Fibroblast of the aortic adventitia (primary cell): ENCODE data around the gene FER. TPM values are rescaled to one million over a fixed set of nuclear protein-coding genes. Genes with fewer than 3 reads are reported as not detected.

Source experiments
- DNase-seq: peaks from one replicate; pipeline ENCODE4 v3.0.0-alpha.2; 2010; ENCODE audit warnings: low read depth
- H3K4me3 ChIP-seq: 2 replicates; pipeline ENCODE4 v1.5.1; 2011; ENCODE audit warnings: low read depth, mild to moderate bottlenecking, control low read depth, low read length, moderate library complexity
- total RNA-seq: library from RNA; depleted of rRNA; stranded (reverse); fragments of >200 nt; gene quantifications from 2 replicates; pipeline ENCODE4 v1.2.3, GENCODE V29; 2012; ENCODE audit warnings: low replicate concordance
- TF ChIP-seq, protein P1 (sequence below): IDR thresholded peaks from 2 replicates; pipeline ENCODE4 v1.5.1; 2011; ENCODE audit warnings: mild to moderate bottlenecking, low read length, control low read depth, inconsistent platforms; ENCODE audit not compliant: insufficient read depth

The FER gene
- total RNA-seq, 1 donor, result 41.5 TPM

DNA sequence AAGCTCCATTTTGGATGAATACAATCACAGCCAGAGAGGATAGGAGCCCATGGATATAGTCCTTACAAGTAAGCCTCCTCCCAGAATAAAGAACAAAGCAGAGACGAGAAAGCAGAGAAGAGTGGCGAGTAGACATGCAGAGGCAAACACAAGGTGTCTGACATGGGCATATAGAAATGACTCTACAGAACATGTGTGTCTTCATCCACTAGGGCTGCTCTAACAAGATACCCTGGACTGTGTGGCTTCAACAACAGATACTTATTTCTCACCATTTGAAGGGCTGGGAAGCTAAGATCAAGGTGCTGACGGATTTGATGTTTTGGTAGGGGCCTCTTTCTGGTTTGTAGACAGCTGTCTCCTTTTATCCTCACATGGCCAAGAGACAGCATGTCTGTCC lies 32.3 kb upstream of the FER start:
- TF ChIP-seq, protein P1, sequence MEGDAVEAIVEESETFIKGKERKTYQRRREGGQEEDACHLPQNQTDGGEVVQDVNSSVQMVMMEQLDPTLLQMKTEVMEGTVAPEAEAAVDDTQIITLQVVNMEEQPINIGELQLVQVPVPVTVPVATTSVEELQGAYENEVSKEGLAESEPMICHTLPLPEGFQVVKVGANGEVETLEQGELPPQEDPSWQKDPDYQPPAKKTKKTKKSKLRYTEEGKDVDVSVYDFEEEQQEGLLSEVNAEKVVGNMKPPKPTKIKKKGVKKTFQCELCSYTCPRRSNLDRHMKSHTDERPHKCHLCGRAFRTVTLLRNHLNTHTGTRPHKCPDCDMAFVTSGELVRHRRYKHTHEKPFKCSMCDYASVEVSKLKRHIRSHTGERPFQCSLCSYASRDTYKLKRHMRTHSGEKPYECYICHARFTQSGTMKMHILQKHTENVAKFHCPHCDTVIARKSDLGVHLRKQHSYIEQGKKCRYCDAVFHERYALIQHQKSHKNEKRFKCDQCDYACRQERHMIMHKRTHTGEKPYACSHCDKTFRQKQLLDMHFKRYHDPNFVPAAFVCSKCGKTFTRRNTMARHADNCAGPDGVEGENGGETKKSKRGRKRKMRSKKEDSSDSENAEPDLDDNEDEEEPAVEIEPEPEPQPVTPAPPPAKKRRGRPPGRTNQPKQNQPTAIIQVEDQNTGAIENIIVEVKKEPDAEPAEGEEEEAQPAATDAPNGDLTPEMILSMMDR, result no peak
- H3K4me3 ChIP-seq, result no peak overlapping the region
- no peak for DNase-seq

DNA sequence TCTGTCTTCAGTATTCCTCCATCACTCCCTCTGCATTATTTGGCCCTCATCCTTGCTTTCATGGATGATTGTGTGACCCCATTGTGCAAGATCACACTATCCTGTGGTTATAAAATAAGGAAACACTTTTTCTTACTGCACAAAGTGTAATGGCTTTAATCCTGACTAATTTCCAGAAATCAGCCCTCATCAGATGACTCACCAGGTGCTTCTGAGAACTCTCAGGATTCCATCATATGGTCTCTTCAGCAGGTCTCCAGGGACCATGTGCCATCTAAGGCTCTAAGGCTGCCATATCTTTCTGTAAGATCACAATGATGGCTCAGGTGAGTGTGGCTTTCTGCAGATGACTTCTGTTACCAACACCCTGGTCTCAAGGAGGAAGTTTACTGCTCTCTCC lies 27.3 kb upstream of the FER start:
- H3K4me3 ChIP-seq, result no peak overlapping the region
- TF ChIP-seq, protein P1, result no peak
- no peak for DNase-seq

DNA sequence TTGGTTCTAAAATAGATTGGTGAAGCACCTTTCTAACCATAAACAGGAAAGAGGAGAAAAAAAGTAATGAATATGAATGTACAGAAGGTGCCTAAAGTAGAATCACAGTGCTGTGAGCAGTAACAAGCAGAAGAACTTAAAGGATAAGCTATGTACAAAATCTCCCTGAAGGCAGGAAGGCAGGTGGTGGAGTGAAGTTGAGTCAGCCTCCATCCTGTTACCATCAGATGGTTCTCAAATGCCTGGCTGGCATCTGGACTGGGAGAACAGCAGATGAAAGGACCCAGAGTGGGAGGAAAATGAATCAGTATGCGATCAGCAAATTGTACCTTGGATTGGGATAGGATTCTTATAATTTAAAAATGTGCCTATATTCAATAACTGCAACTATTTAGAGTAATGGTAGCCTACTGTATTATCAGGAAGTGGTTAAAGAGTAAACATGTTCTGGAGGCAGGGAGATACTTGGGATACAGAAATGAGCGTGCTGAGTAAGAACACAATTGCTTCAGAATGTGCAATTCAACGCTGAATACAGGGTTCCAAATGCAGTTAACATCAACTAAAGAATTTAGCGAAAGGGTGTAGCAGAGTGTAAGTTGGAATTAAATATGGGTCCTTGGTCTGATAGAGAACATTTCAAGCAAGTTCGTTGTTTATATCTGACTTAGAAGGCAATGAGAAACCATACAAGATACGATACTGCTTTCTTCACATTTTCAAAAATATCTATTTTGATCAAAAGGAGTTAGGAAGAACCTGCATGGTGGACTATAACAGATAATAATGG lies 21.1 kb upstream of the FER start:
- TF ChIP-seq, protein P1, result no peak
- DNase-seq, result no peak
- H3K4me3 ChIP-seq, result peak overlapping the region; percentile 86

DNA sequence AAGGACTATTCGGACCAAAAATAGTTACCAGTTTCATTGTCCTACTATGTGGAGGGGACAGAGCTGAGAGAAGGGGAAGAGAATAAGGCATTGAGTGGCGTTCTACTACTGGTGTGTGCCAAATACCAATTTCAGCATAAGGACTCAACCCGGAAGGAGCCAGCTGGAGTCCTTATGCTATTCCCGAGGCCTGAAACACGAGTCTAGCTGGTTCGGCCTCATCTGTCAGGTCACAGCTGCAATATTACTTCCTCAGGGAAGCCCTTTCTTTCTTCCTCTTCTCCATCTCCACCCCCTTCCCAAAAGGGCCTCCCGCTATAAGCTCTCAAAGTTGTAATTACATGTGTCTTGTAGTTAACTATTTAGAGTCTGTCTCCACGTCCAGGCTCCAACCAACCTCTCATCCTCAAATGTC lies 20.5 kb upstream of the FER start:
- H3K4me3 ChIP-seq, result peak overlapping the region; percentile 86
- TF ChIP-seq, protein P1, result no peak
- peak; percentile 39 for DNase-seq

DNA sequence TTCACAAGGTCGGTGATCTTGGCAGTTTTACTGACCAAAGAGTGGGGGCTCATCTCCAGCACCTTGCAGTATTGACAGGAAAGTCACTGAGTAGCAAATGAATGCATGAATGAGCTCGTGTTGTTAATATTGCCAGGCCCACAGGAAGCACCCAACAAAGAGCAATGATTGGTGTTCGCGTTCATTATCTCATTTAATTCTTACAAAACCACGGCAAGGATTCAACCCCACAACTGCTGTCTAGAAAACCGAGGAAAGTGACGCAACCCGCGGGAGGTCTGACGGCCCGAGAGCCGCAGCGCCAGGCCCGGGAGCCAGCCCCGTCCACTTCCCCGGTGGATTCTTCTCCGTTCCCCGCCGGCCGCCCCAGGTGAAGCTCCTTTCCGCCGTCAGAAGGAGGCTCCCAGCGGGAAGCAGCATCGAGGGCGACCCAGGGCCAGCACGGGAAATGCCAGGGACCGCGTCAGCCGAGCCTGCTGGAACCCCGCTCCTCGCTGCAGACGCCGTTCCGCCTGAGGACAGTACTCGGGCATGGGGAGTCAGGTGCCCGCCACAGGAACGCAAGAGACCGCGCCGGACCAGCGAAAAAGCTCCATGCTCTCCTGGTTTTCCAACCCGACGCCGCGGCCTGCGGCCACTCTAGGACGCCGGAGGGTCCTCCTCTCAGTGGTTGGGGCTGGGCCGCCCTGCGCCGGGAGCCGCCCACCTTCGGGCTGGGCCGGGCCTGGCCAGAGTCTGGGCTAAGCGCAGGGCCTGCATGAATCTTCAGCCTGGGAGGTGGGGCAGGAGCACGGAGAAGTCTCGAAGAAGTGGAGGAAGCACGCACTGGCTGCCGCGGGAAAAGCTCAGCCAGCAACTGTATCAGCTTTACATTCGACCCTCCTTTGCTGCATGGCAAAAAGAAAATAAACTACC lies 19.8 kb upstream of the FER start:
- H3K4me3 ChIP-seq, result peak overlapping the region; percentile 86
- peak; percentile 90 for DNase-seq
- TF ChIP-seq, protein P1, result no peak

DNA sequence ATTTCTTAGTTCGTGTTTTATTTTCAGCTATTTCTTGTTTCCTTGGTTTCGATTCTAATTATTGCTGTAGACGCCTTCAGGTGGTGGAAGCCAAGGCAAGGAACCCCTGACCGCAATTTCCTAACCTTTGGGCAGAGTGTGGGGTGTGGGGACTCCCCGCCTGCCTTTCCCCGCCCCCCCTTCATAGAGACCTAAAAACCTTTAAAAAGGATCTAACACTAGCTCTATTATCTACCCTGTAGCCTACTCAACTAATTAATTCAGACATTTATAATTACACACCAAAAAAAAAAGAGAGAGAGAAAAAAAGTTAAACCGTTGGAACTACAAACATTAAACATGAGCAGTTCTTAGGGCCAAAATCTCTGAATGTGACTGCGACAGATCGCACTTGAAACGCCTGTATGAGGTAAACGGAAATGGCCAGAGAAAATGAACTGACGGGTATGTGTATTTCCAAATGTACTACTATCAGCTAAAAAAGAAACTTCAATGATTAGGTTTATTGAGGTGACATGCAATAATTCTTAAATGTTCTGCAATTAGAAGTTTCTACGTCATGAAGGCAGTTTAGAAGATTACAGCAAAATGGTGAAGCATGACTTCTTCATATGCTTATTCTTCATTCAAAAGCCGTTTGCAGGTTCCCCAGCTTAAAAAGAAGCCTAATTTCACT lies 19.0 kb upstream of the FER start:
- H3K4me3 ChIP-seq, result peak overlapping the region; percentile 86
- TF ChIP-seq, protein P1, result no peak
- no peak for DNase-seq
